Caki2 (cell line): ENCODE measurements around the gene LCN1. TPM values are rescaled to one million over a fixed set of nuclear protein-coding genes. Genes with fewer than 3 reads are reported as not detected.

Source experiments
- DNase-seq: peaks from one replicate; pipeline ENCODE4 v3.0.0-alpha.2; 2015; ENCODE audit warnings: low read depth
- in situ Hi-C: cut with HindIII; loops from 2 replicates; pipeline ENCODE4 v1.10.0; 2016; ENCODE audit warnings: low sequenced_read_pairs, low pct_unique_long_range_greater_than_20kb, mixed read lengths
- total RNA-seq: library from RNA; depleted of rRNA; stranded (reverse); fragments of >200 nt; shearing (Covaris generic); gene quantifications from 2 replicates; pipeline ENCODE4 v1.2.3, GENCODE V29; 2014; ENCODE audit warnings: low replicate concordance

The LCN1 gene
- total RNA-seq, 1 experiment from 2014 or later: not detected

- DNase-seq: no peak
- in situ Hi-C loops: no loop called here
These were observed 33.8 kb upstream of the LCN1 start for GRCh38 chr9:135487281-135488012.

GRCh38 chr9:135488013-135488330 is 33.3 kb upstream of the LCN1 start:
- DNase-seq: no peak
- in situ Hi-C loops: no loop called here

GRCh38 chr9:135488527-135488926 is 32.7 kb upstream of the LCN1 start:
- in situ Hi-C loops: no loop called here
- no peak for DNase-seq

GRCh38 chr9:135489188-135489906 is 31.9 kb upstream of the LCN1 start:
- in situ Hi-C loops: no loop called here
- DNase-seq: no peak

- in situ Hi-C loops: no loop called here
- no peak for DNase-seq
These were observed 30.9 kb upstream of the LCN1 start for GRCh38 chr9:135490166-135490870.

GRCh38 chr9:135490980-135491464 is 30.2 kb upstream of the LCN1 start:
- DNase-seq: no peak
- in situ Hi-C loops: no loop called here

GRCh38 chr9:135491764-135492163 is 29.5 kb upstream of the LCN1 start:
- in situ Hi-C loops: no loop called here

GRCh38 chr9:135492886-135493669 is 28.2 kb upstream of the LCN1 start:
- in situ Hi-C loops: no loop called here
- DNase-seq: no peak

More at GRCh38 chr9:135491764-135492163, 29.5 kb upstream of the LCN1 start:
- no peak for DNase-seq

GRCh38 chr9:135494791-135495559 is 26.3 kb upstream of the LCN1 start:
- in situ Hi-C loops: no loop called here
- DNase-seq: no peak

- no peak for DNase-seq
- in situ Hi-C loops: no loop called here
These were observed 22.7 kb upstream of the LCN1 start for GRCh38 chr9:135498381-135499126.

GRCh38 chr9:135499326-135500070 is 21.7 kb upstream of the LCN1 start:
- peak; percentile 82 for DNase-seq

GRCh38 chr9:135500071-135500524 is 21.1 kb upstream of the LCN1 start:
- in situ Hi-C loops: no loop called here
- no peak for DNase-seq

More at GRCh38 chr9:135499326-135500070, 21.7 kb upstream of the LCN1 start:
- in situ Hi-C loops: no loop called here

- in situ Hi-C loops: no loop called here
- peak; percentile 82 for DNase-seq
These were observed 20.5 kb upstream of the LCN1 start, which contains the start of gene MRPS2 for GRCh38 chr9:135500525-135501260. Gene MRPS2 (plus strand): TSS chr9:135500682. CDS start chr9:135500711, 29 bp downstream.

GRCh38 chr9:135501261-135502167 is 19.7 kb upstream of the LCN1 start:
- DNase-seq: no peak
- in situ Hi-C loops: no loop called here
